ENCODE measurements around the gene KLK2.
"Not testable (repeated sequence)": the region's sequence is repeated elsewhere in the genome, so short reads cannot be mapped to it uniquely, and the experiment has no call there.

Gene KLK2

DNA sequence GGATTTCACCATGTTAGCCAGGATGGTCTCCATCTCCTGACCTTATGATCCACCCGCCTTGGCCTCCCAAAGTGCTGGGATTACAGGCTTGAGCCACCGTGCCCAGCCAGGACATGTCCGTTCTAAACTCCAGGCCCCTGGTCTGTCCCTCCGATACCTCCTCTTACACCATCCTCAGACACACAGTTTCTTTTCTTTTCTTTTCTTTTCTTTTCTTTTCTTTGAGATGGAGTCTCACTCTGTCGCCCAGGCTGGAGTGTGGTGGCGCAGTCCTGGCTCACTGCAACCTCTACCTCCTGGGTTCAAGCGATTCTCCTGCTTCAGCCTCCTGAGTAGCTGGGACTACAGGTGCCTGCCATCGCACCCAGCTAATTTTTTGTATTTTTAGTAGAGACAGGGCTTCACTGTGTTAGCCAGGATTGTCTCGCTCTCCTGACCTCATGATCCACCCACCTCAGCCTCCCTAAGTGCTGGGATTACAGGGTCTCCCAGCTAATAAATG lies 22.9 kb downstream of the KLK2 start:
- not testable (repeated sequence) for DNase-seq

- DNase-seq, result no peak
These were observed 23.5 kb downstream of the KLK2 start for GRCh38 chr19:50896591-50897190.

DNA sequence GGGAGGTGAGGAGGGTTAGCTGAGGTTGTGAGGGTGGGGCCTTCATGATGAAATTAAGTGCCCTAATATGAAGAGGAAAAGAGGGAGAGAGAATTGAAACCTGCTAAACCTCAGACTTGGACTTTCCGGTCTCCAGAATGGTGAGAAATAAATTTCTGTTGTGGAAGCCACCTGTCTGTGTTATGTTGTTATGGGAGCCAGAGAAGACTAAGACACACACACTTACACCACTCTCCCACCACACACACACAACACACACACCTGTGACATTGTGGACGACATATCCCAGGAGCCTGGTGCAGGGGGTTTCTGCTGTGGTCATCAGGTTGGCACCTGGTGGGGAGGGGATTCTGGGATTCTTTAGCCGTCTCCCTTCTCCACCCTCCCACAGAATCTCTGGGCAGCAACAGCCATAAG lies 24.0 kb downstream of the KLK2 start:
- DNase-seq, result no peak

GRCh38 chr19:50897612-50898011 lies 24.4 kb downstream of the KLK2 start:
- DNase-seq, result no peak

DNA sequence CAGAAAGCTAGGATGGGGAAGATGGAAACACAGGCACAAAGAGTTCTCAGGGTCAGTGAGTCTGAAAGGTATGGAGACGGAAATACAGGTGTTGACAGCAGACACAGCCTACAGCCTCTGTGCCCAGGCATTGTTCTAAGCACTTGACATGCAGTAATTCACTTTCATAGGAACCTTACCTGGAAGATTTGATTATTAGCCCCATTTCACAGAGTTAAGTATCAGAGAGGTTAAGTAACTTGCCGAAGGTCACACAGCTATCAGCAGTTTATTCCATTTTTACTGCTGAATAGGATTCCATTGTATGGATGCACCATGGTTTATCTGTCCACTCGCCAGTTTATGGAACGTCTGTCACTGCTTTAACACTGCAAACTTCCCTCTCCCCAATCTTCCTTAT lies 24.8 kb downstream of the KLK2 start:
- DNase-seq, result no peak

DNA sequence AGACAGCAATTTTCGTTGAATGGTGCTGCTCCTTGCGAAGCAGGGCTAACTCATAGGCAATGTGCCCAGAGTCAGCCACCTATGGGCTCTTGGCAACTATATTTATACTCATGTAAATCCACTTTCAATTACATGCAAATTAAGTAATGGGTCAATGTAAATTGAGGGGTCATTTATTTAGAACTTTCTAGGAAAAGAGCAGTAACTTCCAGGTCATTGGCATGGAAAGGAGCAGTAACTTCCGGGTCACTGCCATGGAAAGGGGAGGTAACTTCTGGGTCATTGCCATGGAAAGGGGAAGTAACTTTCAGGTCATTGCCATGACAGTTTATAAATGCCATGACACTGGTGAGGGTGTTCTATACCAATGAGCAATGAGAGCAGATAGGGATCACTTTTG lies 26.3 kb downstream of the KLK2 start:
- DNase-seq, result no peak

DNA sequence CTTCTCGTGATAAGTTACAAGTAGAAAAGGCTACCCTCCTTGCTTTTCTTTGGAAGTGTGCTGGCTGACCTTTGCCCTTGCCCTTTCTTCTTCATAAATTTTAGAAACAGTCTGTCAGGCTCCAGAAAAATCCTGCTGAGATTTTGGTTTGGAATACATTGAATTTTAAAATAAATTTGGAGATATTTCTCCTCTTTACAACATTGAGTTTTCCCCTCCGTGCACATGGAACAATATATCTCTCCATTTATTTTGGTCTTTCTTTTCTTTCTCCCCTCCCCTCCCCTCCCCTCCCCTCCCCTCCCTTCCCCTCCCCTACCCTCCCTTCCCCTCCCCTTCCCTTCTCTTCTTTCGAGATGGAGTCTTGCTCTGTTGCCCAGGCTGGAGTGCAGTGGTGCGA lies 29.4 kb downstream of the KLK2 start:
- no peak for DNase-seq

GRCh38 chr19:50906217-50906616 lies 33.0 kb downstream of the KLK2 start:
- DNase-seq, result no peak

DNA sequence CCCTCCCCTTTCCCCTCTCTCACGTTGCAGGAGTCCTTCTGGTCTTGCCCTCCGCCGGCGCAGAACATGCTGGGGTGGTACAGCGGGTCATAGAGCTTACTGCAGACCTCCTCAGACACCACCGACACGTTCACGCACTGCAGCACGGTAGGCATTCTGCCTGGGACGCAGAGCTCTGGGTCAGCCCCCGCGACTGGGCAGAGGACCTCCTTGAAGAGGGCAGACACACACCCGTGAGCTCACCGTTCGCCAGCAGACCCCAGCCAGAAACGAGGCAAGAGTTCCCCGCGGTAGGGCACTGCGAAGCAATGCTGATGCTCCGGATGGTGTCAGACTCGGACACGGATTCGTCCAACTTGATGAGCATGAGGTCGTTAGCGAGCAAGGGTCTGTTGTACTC lies 35.1 kb downstream of the KLK2 start:
- DNase-seq, result no peak

DNA sequence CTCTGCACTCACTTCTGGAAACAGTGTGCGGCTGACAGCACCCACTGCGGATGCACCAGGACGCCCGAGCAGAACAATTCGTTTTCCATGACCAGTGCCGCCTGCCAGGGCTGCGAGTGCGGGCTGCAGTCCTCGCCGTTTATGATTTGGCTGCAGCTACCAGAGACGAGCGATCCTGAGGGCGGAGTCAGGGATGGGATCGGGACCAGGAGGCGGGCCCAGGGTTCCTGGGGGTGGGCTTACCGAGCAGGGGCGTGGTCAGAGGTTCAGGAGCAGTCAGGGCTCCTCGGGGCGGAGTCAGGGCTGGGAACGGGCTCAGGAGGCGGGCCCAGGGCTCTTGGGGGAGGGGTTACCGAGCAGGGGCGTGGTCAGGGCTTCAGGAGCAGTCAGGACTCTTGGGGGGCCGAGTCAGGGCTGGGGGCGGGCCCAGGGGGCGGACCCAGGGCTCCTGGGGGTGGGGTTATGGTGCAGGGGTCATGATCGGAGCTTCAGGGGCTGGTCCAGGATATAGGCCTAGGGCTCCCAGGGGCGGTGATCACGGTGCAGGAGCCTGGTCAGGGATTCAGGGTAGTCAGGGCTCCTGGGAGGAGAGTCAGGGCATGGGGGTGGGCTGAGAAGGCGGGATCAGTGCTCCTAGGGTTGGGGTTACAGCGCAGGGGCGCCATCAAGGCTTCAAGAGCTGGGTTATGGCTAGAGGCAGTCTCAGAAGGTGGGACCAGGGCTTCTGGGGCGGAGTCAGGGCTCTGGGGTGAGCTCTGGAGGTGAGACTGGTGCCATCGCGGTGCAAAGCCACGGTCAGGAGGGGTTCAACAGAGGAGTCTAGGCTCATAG lies 36.2 kb downstream of the KLK2 start:
- DNase-seq, result no peak

DNA sequence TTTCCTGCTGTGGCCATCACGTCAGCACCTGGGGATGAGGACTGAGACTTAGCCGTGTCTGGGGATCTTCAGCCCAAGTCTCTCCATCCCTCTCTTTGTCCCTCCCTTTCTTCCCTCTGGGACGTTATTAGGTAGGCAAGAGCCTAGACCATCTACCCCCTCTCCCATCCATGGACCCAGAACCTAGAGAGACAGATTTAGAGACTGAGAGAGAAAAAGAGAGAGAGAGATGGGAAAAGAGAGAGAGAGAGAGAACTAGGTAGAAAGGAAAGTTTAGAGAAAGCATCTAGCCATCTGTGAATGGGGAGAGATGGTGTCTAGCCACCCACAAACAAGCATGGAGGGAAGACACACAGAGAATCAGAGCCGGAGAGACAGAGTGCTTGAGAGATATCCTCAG lies 37.5 kb downstream of the KLK2 start:
- DNase-seq, result no peak

GRCh38 chr19:50911206-50912101 lies 38.2 kb downstream of the KLK2 start, which contains the start of gene KLK4:
TSS of gene KLK4 (minus strand) at chr19:50911395. CDS start at chr19:50910738, 657 bp downstream.
- DNase-seq, result no peak

DNA sequence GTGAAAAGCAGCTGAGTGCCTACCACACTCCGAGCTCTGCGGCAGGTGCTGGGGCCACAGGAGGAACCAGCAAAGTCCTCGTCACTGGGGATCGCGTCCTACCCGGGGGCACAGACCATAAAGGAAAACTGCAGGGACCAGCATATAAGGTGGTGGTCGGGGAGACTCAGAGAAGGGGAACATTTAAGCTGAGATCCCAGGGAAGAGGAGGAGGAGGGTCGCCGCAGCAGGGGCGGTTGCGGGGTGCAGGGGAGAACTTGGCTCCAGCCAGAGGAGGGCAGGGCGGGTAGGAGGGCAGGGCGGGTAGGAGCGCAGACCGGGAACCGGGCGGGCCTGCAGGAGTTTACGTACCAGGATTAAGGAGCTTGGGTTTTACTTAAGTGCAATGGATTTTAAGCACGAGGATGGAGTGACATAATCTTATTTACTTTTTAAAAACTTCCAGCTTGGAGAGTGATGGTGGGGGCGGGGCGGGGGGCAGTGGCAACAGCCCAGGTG lies 38.9 kb downstream of the KLK2 start:
- DNase-seq, result no peak

GRCh38 chr19:50912727-50913716 lies 39.8 kb downstream of the KLK2 start:
- no peak for DNase-seq

DNA sequence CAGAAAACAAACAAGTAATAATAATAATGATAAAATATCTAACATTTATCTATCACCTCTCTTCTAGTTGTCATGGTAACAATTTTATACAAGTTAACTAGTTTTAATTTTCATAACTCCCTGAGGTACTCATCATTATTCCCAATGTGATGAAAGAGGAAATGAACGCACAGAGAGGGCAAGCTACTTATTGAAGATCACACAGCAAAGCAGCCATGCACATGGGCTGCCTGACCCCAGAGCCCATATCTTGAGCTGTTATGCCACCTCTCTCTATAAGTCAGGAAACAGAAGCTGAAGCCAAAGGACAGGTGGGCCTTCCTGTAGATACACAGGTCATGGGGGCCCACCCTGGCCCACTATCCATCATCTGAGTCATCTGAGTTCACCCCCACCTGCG lies 42.8 kb downstream of the KLK2 start:
- DNase-seq, result no peak

DNA sequence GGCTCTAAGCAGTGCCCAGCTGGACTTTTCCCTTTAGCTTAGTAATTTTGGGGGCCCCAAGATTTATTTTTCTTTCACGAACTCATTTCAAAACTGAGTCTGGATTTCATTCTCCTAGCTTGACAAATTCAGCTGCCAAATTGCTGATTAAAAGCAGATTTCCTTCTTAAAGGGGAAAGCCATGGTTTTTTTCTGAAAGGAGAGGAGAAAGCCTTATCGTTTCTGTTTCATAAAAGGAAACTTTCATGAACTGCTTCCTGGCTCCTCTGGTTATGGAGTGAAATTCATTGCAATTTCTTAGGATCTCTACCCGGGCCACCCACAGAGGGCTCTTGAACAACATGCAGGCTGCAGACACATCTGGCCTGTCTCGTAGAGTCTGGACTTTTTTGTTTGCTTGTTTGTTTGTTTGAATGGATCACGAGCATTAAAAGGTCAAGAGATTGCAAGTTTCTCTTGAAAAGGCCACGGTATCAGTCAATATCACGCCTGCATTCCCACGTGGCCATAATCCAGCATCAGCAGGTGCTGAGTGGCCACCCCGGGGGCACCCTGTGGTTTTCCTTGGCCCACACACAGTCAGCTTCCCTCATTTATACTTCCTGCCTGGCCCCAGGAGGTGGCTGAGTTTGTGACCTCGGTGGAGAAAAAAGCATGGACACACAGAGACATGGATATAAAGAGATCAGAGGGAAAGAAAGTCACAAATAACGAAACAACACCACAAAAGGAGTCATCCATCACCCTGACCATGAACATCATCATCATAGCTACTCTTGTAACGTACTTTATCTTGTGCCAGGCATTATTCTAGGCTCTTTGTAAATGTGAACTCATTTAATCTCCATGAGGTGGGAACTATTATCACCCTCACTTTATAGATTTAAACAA lies 48.4 kb downstream of the KLK2 start:
- DNase-seq, result no peak

GRCh38 chr19:50922317-50922853 lies 49.1 kb downstream of the KLK2 start:
- DNase-seq, result peak; percentile 15

DNA sequence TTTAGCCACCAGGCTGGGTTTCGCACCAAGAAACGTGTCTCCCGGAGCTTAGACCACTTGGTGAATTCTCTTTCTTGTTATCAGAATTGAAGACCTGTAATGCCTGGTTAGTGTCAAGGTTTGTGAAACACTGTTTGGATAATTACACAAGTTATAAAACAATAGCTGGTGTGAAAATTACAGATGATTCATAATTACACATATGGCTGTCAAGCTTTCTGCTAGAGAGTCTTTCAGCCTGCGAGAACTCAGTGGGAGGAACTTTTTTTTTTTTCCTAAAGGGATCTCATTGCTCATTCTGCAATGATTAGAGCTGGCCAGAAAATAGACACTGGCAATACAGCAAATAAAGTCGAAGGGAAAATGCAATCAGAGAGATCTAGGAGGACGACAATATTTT lies 51.3 kb downstream of the KLK2 start:
- DNase-seq, result no peak

GRCh38 chr19:50925734-50926133 lies 52.5 kb downstream of the KLK2 start:
- DNase-seq, result no peak

DNA sequence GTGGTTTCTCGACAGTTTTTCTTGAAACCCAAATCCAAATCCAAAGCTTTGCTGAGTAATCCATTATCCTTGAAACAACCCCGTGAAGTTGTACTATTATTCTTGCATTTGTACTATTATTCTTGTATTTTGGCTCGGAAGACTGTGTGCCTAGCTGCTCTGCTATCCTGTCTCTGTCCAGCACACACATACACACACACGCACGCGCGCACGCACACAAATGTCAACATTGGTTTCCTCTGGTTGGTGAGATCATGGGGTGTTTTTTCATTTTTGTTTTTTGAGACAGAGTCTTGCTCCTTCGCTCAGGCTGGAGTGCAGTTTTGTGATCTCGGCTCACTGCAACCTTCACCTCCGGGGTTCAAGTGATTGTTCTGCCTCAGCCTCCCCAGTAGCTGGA lies 52.9 kb downstream of the KLK2 start:
- DNase-seq, result no peak

DNA sequence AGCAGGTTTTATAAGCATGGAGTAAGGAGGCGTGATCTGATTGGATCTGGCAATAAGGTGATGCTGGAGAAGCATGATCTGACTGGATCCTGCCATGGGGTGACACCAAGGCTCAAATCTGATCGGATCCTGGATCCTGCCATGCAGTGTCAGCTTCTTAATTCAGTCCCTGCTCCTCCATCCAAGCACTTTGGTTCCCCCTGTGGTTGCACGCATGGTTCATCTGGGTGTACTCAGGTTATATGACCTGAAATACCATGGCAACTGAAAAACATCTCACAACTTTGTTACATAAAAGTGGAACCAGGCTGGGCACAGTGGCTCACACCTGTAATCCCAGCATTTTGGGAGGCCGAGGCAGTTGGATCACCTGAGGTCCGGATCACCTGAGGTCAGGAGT lies 55.6 kb downstream of the KLK2 start:
- no peak for DNase-seq
